Endothelial cell of umbilical vein (primary cell): ENCODE measurements around the gene PIEZO2. TPM values are rescaled to one million over a fixed set of nuclear protein-coding genes. Genes with fewer than 3 reads are reported as not detected.

Experiments
- BruUV-seq: library from RNA; stranded (reverse); fragments of 400-500 nt; replicated peaks from 2 replicates; lab custom pipeline; 2021; lab: Mats Ljungman, UMichigan
- CTCF ChIA-PET: fragments of 300-600, 350-600 bp; sonication (Branson Sonifier 250); formaldehyde crosslinking; loops from one replicate; lab custom pipeline; 2021; ENCODE audit warnings: antibody characterized with exemption, inconsistent platforms; lab: Charles Lee
- POLR2A ChIA-PET: fragments of 300-600, 350-600 bp; sonication (Branson Sonifier 250); formaldehyde crosslinking; loops from one replicate; lab custom pipeline; 2021; ENCODE audit warnings: antibody characterized with exemption, inconsistent platforms; lab: Charles Lee
- DNase-seq: peaks from one replicate; pipeline ENCODE4 v3.0.0-alpha.2; 2011; ENCODE audit warnings: low read depth, low spot score
- FAIRE-seq: peaks from 2 replicates; lab custom pipeline; 2011; peaks lifted over from hg19 to GRCh38; lab: Jason Lieb, UNC
- H2AFZ ChIP-seq: 2 replicates; pipeline ENCODE4 v1.6.0; 2012; ENCODE audit warnings: low read depth, low read length, control low read depth, inconsistent platforms
- H3K27ac ChIP-seq: 2 replicates; pipeline ENCODE4 v1.5.1; 2011; ENCODE audit warnings: low read depth, mild to moderate bottlenecking, control low read depth, low read length, moderate library complexity; ENCODE audit not compliant: insufficient read depth
- H3K27me3 ChIP-seq, 2 experiments: 2 replicates each; pipeline versions ENCODE4 v1.6.0 to v1.6.1; 2011; ENCODE audit warnings: low read length in 2 of 2, mixed read lengths in 1 of 2; ENCODE audit not compliant: control insufficient read depth in 2 of 2, insufficient read depth in 2 of 2
- H3K36me3 ChIP-seq, 2 experiments: 2 replicates in 1 of 2; 3 replicates in 1 of 2; pipeline ENCODE4 v1.5.1; 2011; ENCODE audit warnings: low read length in 2 of 2, mild to moderate bottlenecking in 1 of 2, moderate library complexity in 1 of 2; ENCODE audit not compliant: control insufficient read depth in 2 of 2, insufficient read depth in 2 of 2; ENCODE audit errors: extremely low read depth in 1 of 2
- H3K4me1 ChIP-seq: 3 replicates; pipeline ENCODE4 v1.5.1; 2011; ENCODE audit warnings: mild to moderate bottlenecking, low read length; ENCODE audit not compliant: control insufficient read depth, insufficient read depth; ENCODE audit errors: extremely low read depth
- H3K4me2 ChIP-seq: 2 replicates; pipeline ENCODE4 v1.6.1; 2011; ENCODE audit warnings: low read length, control low read depth, mixed read lengths; ENCODE audit not compliant: insufficient read depth
- H3K4me3 ChIP-seq, 3 experiments: fragments of 200-600 bp in 1 of 3; sonication (generic), shearing (Covaris generic) in 1 of 3; replicated peaks in 1 of 3; 2 replicates each; pipeline ENCODE4 v1.5.1; 2011 to 2016; ENCODE audit warnings: control low read depth in 3 of 3, low read length in 3 of 3, mild to moderate bottlenecking in 2 of 3, inconsistent platforms in 1 of 3, low read depth in 1 of 3, moderate library complexity in 1 of 3; ENCODE audit not compliant: insufficient read depth in 1 of 3
- H3K79me2 ChIP-seq: 2 replicates; pipeline ENCODE4 v1.6.0; 2012; ENCODE audit warnings: low read length, inconsistent platforms; ENCODE audit not compliant: control insufficient read depth, insufficient read depth
- H3K9ac ChIP-seq: replicated peaks from 2 replicates; pipeline ENCODE3; 2011; ENCODE audit warnings: low read length, control low read depth; ENCODE audit not compliant: insufficient read depth; ENCODE audit errors: extremely low read depth
- H3K9me1 ChIP-seq: replicated peaks from 3 replicates; pipeline ENCODE4 v1.6.0; 2011; ENCODE audit warnings: mild to moderate bottlenecking, low read length; ENCODE audit not compliant: control insufficient read depth, insufficient read depth; ENCODE audit errors: extremely low read depth
- H3K9me3 ChIP-seq: replicated peaks from 2 replicates; pipeline ENCODE4 v1.5.1; 2012; ENCODE audit warnings: low read length, inconsistent platforms; ENCODE audit not compliant: control insufficient read depth, insufficient read depth
- H4K20me1 ChIP-seq: replicated peaks from 2 replicates; pipeline ENCODE3; 2011; ENCODE audit warnings: mild to moderate bottlenecking, low read length; ENCODE audit not compliant: control insufficient read depth, insufficient read depth; ENCODE audit errors: extremely low read depth
- EZH2 ChIP-seq: IDR thresholded peaks from 2 replicates; pipeline ENCODE4 v1.6.1; 2012; ENCODE audit warnings: borderline replicate concordance, low read depth, mild to moderate bottlenecking, moderate library complexity, low read length, inconsistent platforms; ENCODE audit not compliant: severe bottlenecking
- FOS ChIP-seq: IDR thresholded peaks from 2 replicates; pipeline ENCODE4 v1.6.1; 2011; ENCODE audit warnings: mild to moderate bottlenecking, low read length, moderate library complexity, borderline replicate concordance; ENCODE audit not compliant: insufficient read depth
- GATA2 ChIP-seq: IDR thresholded peaks from 2 replicates; pipeline ENCODE4 v1.7.0; 2011; ENCODE audit warnings: low read depth, mild to moderate bottlenecking, moderate library complexity, mixed read lengths, low read length; ENCODE audit not compliant: insufficient read length, insufficient read depth
- MYC ChIP-seq: IDR thresholded peaks from one replicate; pipeline ENCODE4 v1.6.1; 2011; ENCODE audit warnings: mild to moderate bottlenecking, low read depth, low read length
- POLR2A ChIP-seq: IDR thresholded peaks from 2 replicates; pipeline ENCODE4 v1.6.1; 2012; ENCODE audit warnings: low read depth, mild to moderate bottlenecking, control low read depth, low read length
- POLR2AphosphoS5 ChIP-seq: IDR thresholded peaks from 2 replicates; pipeline ENCODE4 v1.6.1; 2012; ENCODE audit warnings: low read depth, mild to moderate bottlenecking, control low read depth, low read length, moderate library complexity; ENCODE audit not compliant: insufficient read depth
- dilution Hi-C: fragments of 300-500 bp; cut with MboI; formaldehyde crosslinking; loops from one replicate; pipeline ENCODE4 v1.15.0; 2019; ENCODE audit warnings: low sequenced_read_pairs; ENCODE audit not compliant: extremely low pct_ligation_motif_present
- intact Hi-C: fragments of 100-400 bp; cut with micrococcal nuclease; formaldehyde crosslinking; loops from one replicate; pipeline ENCODE4 v1.10.0; 2022
- polyA plus RNA-seq, 4 experiments: library from polyadenylated mRNA; depleted of rRNA in 3 of 4; stranded (reverse) in 3 of 4; unstranded in 1 of 4; fragments of >200 nt; gene quantifications; 2 replicates each; pipeline versions ENCODE4 v1.2.1 to v1.2.3, GENCODE V29; 2011 to 2012; ENCODE audit warnings: missing spikeins in 1 of 4
- total RNA-seq: library from RNA; stranded (reverse); gene quantifications from 2 replicates; pipeline ENCODE4 v1.2.3, GENCODE V29; 2021
- TF ChIP-seq, protein P1 (sequence below), 2 donors: IDR thresholded peaks; 1 replicate in 1 of 2; 2 replicates in 1 of 2; pipeline ENCODE4 v1.5.1; 2011; ENCODE audit warnings: low read length in 2 of 2, mild to moderate bottlenecking in 2 of 2, moderate library complexity in 2 of 2, control low read depth in 1 of 2, inconsistent platforms in 1 of 2, low read depth in 1 of 2; ENCODE audit not compliant: insufficient read depth in 1 of 2; ENCODE audit errors: extremely low read depth in 1 of 2

The PIEZO2 gene
- total and polyA plus RNA-seq, 2 donors (not counting 3 experiments of a cell fraction or from before 2014, with no cell fraction given), result 1.7 to 11.2 TPM

DNA sequence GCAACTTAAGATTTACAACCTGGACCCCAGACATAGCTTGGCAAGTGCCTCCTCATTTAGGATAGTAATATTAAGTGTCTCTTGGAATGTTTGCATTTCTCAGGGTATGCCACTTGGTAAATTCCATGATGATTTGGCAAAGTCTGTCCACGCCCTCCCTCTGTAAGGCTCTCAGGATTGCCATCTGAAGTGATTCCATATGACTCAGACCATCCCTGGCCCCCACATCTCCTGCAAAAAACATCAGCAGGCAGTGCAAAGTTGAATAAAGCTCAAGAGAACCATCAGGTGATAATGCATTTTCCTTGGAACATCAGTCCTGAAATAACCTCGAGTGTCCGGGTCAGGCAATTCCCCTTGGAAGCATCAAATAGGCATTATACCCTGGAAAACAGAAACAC lies 27.1 kb upstream of the PIEZO2 start:
- H3K9me1 ChIP-seq, result no peaks in the 10 kb centered on the region
- H3K27ac ChIP-seq, result no peak overlapping the region
- H2AFZ ChIP-seq, result no peak overlapping the region
- intact Hi-C loops (no loop called here), dilution Hi-C loops (no loop called here)
- no peak overlapping the region for H3K9ac ChIP-seq
- no peaks in the 10 kb centered on the region for H3K36me3 ChIP-seq
- DNase-seq (no peak), FAIRE-seq (no peak)
- H3K79me2 ChIP-seq, result no peaks in the 10 kb centered on the region
- H3K9me3 ChIP-seq, result no peaks in the 10 kb centered on the region
- no peaks in the 10 kb centered on the region for H3K27me3 ChIP-seq
- no peaks in the 10 kb centered on the region for H4K20me1 ChIP-seq
- H3K4me2 ChIP-seq, result no peak overlapping the region
- BruUV-seq, result no TSS peak
- no peak overlapping the region for H3K4me3 ChIP-seq
- CTCF ChIA-PET, result no interaction called here
- POLR2A ChIA-PET, result no interaction called here
- no peaks in the 10 kb centered on the region for H3K4me1 ChIP-seq
- TF ChIP-seq FOS (no peak), EZH2 (no peak), POLR2AphosphoS5 (no peak), GATA2 (no peak), MYC (no peak), POLR2A (no peak)
- TF ChIP-seq, protein P1, sequence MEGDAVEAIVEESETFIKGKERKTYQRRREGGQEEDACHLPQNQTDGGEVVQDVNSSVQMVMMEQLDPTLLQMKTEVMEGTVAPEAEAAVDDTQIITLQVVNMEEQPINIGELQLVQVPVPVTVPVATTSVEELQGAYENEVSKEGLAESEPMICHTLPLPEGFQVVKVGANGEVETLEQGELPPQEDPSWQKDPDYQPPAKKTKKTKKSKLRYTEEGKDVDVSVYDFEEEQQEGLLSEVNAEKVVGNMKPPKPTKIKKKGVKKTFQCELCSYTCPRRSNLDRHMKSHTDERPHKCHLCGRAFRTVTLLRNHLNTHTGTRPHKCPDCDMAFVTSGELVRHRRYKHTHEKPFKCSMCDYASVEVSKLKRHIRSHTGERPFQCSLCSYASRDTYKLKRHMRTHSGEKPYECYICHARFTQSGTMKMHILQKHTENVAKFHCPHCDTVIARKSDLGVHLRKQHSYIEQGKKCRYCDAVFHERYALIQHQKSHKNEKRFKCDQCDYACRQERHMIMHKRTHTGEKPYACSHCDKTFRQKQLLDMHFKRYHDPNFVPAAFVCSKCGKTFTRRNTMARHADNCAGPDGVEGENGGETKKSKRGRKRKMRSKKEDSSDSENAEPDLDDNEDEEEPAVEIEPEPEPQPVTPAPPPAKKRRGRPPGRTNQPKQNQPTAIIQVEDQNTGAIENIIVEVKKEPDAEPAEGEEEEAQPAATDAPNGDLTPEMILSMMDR (IDR thresholded peaks at IDR 0.05; ENCODE audit: extremely low read depth in 1 of 2, insufficient read depth in 1 of 2, low read depth in 1 of 2, low read length in 2 of 2), result no peak
